ENCODE results near the gene GNAQ.
"Not testable (repeated sequence)": the region's sequence is repeated elsewhere in the genome, so short reads cannot be mapped to it uniquely, and the experiment has no call there.

The GNAQ gene

GRCh38 chr9:77882294-77882693 is 149.3 kb downstream of the GNAQ start:
- in situ Hi-C loops (cut with HindIII; ENCODE audit: low sequenced_read_pairs): no loop called here

DNA sequence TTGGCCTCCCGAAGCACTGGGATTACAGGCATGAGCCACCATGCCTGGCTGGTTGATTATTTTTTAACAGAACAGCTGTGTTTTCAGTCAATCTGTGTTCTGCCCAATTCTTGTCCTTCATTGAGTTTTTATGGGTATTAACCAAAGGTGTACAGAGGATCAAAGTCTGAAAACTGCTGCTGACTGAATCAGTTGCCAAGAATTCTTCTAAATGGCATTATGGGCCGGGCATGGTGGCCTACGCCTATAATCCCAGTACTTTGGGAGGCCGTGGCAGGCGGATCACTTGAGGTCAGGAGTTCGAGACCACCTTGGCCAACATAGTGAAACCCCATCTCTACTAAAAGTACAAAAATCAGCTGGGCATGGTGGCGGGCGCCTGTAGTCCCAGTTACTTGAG is 150.0 kb downstream of the GNAQ start:
- in situ Hi-C loops (cut with HindIII; ENCODE audit: low sequenced_read_pairs): not testable (repeated sequence)

DNA sequence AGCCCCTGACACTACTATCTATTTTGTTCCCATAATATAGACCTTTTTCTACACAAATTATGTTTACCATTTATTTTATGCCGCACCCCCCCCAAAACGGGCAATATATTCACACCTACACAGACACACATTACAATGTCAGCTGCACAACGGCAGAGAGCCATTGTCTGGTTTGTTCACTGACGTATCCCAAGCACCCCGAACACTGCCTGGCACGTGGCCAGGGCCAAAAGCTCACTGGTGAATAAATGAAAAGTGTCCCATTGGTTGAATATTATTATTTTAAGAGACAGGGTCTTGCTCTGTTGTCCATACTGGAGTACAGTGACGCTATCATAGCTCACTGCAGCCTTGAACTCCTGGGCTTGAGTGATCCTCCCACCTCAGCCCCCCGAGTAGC is 150.5 kb downstream of the GNAQ start:
- in situ Hi-C loops (cut with HindIII; ENCODE audit: low sequenced_read_pairs): no loop called here

DNA sequence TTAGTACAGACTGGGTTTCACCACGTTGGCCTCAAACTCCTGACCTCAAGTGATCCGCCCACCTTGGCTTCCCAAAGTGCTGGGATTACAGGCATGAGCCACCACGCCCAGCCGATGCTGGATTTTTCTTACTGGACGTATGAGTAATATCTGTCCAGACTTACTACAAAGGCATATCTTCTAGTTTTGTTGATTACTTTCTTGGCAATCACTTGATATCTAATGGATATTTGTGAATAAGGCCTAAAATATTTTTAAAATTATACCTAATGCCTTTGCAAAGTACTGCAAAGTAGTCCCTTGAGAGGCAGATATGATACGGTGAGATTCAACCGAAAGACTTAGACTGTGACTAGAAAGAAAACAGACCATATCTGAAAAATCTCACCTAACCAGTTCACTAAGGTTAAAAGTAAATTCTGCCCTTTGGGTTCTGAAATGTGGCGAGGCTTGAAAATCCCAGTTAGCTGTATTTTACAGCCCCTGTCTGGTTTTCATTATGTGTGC is 152.1 kb downstream of the GNAQ start:
- in situ Hi-C loops (cut with HindIII; ENCODE audit: low sequenced_read_pairs): no loop called here

GRCh38 chr9:77878793-77879192 is 152.8 kb downstream of the GNAQ start:
- in situ Hi-C loops (cut with HindIII; ENCODE audit: low sequenced_read_pairs): not testable (repeated sequence)

DNA sequence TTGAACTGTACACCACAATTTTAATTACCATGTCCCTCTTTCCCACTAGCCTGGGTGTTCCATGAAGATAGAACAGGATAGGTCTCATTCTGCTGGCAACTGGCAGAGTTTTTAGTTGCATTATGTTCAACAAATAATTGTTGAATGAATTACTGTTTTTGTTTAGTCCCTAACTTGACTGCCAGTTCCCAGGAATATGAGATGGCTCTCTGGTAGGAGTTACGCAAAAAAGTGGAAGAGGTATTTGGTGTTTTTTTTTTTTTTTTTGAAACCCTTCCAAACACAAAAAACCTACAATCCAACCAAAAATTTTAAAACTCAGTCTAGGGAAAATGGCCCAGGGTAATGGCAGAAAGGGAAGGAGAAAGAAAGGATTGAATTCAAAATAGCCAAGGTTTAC is 153.6 kb downstream of the GNAQ start:
- in situ Hi-C loops (cut with HindIII; ENCODE audit: low sequenced_read_pairs): no loop called here

GRCh38 chr9:77876590-77876989 is 155.0 kb downstream of the GNAQ start:
- in situ Hi-C loops (cut with HindIII; ENCODE audit: low sequenced_read_pairs): no loop called here

GRCh38 chr9:77876091-77876490 is 155.5 kb downstream of the GNAQ start:
- in situ Hi-C loops (cut with HindIII; ENCODE audit: low sequenced_read_pairs): no loop called here

- in situ Hi-C loops (cut with HindIII; ENCODE audit: low sequenced_read_pairs): no loop called here
These were observed 158.7 kb downstream of the GNAQ start for GRCh38 chr9:77872863-77873262.

GRCh38 chr9:77872177-77872576 is 159.4 kb downstream of the GNAQ start:
- in situ Hi-C loops (cut with HindIII; ENCODE audit: low sequenced_read_pairs): no loop called here

- in situ Hi-C loops (cut with HindIII; ENCODE audit: low sequenced_read_pairs): no loop called here
These were observed 160.1 kb downstream of the GNAQ start for GRCh38 chr9:77871483-77871882.

DNA sequence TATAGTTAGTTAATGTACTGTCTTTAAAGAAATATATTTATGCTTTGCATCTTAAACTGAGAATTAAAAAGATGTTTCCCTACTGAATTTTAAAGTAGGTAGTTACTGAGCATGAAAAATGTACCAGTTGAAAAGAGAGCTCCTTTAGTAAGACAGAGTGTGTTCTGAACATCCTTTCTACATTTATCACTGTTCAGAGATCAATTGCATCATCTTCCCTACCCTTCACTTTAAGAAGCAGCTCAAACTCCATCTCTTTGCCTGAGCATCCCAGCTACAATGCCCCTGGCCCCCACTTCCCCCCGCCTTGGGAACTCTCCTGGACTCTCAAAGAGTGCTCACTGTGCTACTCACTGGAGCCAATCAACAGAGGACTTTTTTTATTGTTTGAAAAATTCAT is 164.7 kb downstream of the GNAQ start:
- in situ Hi-C loops (cut with HindIII; ENCODE audit: low sequenced_read_pairs): loop anchor here (5.0 kb wide), 1 partner anchor 85 kb away; no protein-coding TSS in a partner anchor

GRCh38 chr9:77865385-77866047 is 166.1 kb downstream of the GNAQ start:
- in situ Hi-C loops (cut with HindIII; ENCODE audit: low sequenced_read_pairs): loop anchor here (5.0 kb wide), 1 partner anchor 87 kb away; no protein-coding TSS in a partner anchor

DNA sequence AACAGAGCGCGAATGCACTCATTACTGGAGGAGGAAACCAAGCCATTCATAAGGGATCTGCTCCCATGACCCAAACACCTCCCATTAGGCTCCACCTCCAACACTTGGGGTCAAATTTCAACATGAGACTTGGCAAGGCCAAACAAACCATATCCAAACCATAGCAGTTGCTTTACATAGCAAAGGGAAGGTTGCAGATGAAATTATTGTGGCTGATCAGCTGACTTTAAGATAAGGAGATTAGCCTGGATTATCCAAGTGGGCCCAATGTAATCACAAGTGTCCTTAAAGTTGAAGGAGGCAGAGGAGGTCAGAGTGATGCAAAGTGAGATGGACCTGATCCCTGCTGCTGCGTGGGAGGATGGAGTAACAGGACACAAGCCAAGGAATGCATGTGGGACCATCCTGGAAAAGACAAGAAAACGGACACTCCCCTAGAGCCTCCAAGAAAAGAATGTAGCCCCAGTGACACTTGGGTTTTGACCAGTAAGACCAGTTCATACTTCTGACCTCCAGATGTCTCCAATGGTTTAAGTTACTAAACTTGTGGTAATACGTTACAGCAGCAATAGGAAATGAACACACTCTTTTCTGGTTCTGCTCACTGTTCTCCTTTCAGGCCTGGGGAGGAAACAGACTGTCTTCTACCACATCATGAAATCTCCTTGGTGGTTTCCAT is 167.3 kb downstream of the GNAQ start:
- in situ Hi-C loops (cut with HindIII; ENCODE audit: low sequenced_read_pairs): no loop called here

- in situ Hi-C loops (cut with HindIII; ENCODE audit: low sequenced_read_pairs): not testable (repeated sequence)
These were observed 168.0 kb downstream of the GNAQ start for GRCh38 chr9:77863638-77864037.

DNA sequence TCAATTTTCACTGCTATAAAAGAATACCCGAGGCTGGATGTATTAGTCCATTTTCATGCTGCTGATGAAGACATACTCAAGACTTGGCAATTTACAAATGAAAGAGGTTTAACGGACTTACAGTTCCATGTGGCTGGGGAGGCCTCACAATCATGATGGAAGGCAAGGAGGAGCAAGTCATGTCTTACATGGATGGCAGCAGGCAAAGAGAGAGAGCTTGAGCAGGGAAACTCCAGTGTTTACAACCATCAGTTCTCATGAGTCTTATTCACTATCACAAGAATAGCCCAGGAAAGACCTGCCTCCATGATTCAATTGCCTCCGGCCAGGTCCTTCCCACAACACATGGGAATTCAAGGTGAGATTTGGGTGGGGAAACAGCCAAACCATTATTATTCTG is 170.7 kb downstream of the GNAQ start:
- in situ Hi-C loops (cut with HindIII; ENCODE audit: low sequenced_read_pairs): not testable (repeated sequence)

DNA sequence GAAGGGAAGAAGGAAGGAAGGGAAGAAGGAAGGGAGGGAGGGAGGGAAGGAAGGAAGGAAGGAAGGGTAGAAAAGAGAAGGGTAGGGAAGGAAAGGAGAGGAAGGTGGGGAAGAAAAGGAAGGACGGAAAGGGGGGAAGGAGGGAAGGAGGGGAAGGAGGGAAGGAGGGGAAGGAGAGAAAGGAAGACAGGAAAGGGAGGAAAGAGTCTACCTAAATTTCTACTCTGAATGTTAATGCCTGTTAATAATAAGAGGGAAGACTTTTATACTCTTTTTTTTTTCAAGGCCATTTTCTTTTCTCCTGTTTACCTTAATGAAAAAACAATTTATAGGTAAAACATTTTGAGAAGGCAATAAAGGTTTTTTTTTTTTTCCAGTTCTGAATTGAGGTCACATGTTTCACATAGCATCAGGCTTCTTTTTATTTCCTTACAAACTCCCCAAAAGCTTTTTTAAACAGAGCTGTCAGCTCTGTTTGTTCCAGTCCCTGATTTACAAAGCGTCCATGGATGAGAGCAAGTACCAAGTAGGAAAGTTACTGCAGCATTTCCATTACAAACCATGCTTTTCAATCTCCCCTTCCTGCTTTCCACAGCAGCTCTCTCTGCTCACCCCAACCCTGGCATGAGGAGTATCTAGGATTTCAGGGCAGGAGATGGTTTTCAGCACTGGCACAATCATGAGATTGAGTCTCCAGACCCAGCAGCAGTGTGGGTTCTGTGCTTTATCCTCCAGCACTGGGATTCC is 173.9 kb downstream of the GNAQ start:
- in situ Hi-C loops (cut with HindIII; ENCODE audit: low sequenced_read_pairs): no loop called here

DNA sequence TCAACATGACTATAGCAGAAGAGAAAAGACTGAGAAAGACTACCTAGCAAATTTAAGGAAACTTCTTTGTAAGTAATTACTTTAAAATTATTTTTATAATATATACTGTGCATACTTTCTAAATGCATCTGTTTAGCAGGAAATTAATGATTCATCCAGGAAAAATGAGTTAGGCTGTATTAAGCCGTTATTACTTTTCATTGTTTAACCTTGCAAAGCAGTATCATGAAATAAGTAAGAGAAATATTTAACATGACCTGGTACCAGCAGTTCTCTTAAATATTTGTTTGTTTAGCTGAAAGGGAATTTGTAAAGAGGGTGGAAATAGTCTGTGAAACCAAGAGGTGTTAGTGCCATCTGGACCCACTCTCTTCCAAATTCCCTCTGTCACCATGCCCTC is 175.0 kb downstream of the GNAQ start:
- in situ Hi-C loops (cut with HindIII; ENCODE audit: low sequenced_read_pairs): no loop called here

GRCh38 chr9:77854916-77855311 is 176.7 kb downstream of the GNAQ start:
- in situ Hi-C loops (cut with HindIII; ENCODE audit: low sequenced_read_pairs): no loop called here

- in situ Hi-C loops (cut with HindIII; ENCODE audit: low sequenced_read_pairs): no loop called here
These were observed 177.2 kb downstream of the GNAQ start for GRCh38 chr9:77854258-77854915.

GRCh38 chr9:77853716-77854115 is 177.9 kb downstream of the GNAQ start:
- in situ Hi-C loops (cut with HindIII; ENCODE audit: low sequenced_read_pairs): no loop called here
